ENCODE results near the gene ANKFN1.

The ANKFN1 gene

DNA sequence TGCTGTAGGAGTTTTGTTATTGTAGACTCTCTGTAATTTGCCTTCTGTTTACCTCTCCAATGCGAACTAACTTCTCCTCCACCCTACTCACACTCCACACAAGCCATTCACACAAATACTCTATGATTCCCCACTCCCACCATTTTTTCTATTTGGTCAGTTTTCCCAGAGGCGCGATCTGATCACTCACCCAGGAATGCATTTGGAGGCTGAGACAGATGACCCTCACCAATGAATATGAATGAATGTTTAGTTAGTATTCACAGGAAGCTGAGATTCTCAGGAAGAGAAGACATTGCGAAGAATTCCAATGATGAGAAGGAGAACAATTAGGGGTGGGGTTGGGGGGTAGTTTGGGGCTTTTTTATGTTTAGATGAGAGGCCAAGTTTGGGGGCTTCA is 10.5 kb upstream of the ANKFN1 start:
- no peak for DNase-seq (ENCODE audit: low spot score)

- DNase-seq (ENCODE audit: low spot score), result no peak
Observed at GRCh38 chr17:56144223-56144622, 9.1 kb upstream of the ANKFN1 start.

GRCh38 chr17:56146534-56146933 is 6.7 kb upstream of the ANKFN1 start:
- no peak for DNase-seq (ENCODE audit: low spot score)

DNA sequence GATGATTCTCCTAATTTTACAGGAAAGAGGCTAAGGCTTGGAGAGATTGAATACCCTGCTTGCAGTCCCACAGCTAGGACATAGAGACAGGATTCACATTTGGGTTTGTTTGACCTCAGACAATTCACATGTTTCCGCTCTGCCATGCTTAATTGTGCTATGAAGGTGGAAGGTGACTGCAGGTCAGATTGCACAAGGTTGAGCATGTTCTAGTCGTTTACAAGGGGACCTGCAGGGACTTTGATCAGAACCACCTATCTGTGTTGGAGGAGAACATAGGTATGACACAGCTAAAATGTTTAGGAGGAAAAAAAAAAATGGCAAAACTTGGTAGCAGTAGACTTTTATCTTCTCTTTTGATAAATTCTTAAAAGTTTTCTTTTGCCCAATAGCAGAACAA is 4.9 kb upstream of the ANKFN1 start:
- DNase-seq (ENCODE audit: low spot score), result no peak

DNA sequence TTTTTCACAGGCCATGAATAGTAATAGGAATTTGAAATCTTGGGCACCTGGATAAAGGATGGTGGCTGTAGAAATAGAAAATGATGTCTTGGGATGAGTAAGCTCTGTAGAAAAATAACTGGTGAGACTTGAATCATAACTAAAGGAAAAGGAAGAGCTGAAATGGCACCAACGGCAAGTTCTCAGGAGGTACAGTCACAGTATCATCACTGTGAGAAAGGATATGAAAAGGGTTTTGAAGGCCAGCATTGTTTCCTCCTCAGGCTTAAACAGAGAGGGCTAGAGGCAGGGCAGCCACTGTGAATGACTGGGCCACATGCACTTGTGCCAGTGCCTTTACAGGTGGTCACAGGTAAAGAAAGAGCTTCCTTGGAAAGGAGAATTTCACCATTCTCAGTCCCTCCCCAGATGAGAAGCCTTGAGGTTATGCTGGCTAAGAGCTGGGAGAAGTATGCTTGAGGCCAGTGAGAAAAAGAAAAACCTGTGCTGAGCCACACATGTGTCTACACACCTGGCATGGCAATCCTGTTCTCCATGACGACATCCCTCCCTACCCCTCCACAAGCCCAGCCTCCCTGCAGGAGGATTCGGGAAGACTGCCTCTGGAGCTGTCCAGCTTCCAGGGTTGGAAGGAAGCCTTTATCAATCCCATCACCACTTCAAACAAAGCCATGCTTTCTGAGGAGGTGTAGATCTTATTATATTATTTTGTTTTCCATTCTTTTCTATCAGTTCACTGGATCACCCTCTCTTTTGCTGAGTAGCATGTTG is 3.8 kb upstream of the ANKFN1 start:
- no peak for DNase-seq (ENCODE audit: low spot score)

DNA sequence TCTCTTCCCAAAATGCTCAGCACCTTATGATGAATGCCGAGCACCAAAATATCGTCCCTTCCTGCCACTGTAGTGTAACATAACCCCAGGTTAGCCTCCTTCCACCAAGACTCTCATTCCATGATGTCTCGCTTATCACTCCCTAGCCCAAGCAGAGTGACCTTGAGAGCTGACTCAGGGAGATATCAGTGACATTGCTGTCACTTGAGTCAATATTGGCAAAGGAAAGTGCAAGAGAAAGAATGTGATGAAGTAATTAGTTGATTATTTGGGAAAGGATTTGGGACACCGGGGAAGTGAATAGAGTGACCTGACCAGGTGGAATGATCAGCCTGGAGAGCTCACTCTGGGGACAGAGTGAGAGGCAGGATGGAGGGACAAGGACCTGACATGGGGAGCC is 2.6 kb upstream of the ANKFN1 start:
- no peak for DNase-seq (ENCODE audit: low spot score)

DNA sequence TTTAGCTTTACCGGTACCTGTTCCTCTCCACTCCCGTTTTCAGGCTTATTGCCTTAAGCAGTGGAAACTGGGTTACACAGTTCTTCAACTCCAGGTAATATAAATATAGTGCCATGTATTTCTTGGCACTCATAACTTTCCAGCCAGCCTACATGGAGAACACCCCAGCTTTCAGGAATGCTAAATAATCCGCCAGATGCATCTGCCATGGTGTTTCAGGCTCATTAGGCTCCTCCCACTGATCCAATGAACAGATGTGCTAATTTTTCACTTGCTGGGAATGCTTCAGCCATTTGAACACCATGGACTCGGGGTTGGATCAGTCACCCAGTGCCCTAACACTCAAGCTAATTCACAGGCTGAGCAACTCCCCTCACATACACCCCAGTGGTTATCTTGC is 4.6 kb downstream of the ANKFN1 start:
- DNase-seq (ENCODE audit: low spot score), result no peak

DNA sequence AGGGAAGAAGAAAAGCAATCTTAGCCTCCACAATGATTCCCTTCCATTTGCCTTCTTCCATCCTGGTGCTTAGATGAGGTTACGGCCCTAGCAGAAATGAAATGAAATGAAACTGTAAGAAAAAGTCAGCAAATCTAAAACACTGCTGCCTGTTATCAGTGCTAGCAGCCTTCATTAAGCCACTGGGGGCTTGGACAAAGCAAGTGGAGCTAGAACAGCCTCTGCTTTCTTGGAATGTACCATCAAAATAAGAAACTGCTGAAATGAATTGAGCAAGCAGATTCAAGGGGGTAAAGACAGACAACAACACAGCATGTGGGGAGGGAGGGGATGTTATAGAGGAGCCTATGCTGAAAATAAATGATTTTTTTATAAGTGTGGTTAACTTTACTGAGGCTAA is 5.1 kb downstream of the ANKFN1 start:
- DNase-seq (ENCODE audit: low spot score), result no peak

DNA sequence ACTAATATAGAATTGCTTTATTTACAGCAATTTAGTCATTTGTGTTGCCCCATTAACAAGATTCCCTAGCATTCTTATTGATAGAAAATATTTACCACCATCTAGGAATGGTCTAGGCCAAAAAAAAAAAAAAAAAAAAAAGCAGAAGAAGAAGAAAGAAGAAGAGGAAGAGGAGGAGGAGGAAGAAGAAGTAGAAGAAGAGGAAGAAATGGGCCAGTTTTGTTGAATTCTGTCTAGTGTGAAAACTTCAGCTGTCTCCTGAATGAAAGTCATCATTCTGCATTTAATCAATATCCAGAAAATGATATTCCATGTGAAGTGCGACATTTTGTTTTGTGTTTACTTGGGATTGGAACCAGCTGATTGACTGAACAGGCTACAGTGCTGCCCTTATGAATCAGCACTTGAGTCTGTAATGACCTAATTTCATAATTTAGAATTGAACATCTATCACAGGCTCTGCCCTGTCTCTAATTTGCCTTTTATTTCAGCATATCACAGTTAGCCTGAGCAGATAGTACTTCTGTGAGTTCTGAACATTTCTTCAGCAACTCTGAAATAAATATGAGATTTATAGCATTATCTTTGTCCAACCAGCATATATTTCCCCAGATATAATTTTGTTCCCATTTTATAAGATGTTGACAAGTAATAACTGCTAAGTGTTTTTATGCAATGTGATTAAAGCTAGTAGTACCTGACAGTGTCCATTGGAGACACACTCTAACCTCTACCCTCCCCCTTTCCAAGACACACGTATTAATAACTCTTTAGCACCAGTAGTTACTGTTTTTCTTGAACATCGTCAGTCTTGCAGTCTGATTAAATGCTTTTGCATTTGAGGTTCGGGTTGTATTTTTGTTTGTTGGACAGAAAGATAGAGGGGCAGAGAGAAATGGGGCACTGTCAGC is 5.9 kb downstream of the ANKFN1 start:
- no peak for DNase-seq (ENCODE audit: low spot score)

DNA sequence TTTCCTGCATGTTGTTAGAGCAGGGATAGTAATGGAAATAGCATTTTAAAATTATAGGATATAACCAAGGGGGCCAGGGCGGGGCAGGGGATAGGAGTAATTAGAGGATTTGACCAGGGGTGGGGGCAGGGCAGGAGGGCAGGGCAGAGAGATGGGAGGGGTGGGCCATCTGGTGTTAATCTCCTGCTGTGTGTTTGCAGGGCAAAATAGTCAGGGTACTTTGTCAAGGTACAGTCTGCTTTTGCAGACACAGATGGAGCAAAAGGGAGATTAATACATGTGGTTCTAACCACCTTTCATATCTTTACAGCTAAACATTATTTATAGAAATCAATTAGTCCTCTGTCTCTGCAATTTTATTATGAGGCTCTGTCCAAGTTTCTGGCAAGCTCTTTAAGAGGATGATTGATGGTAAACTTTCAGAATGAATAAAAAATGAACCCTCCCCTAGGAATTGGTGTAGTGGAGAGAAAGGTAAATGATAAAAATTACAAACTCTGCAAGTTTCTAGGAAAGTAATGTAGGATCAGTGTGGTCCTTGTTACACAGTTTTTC is 6.6 kb downstream of the ANKFN1 start:
- DNase-seq (ENCODE audit: low spot score), result no peak

DNA sequence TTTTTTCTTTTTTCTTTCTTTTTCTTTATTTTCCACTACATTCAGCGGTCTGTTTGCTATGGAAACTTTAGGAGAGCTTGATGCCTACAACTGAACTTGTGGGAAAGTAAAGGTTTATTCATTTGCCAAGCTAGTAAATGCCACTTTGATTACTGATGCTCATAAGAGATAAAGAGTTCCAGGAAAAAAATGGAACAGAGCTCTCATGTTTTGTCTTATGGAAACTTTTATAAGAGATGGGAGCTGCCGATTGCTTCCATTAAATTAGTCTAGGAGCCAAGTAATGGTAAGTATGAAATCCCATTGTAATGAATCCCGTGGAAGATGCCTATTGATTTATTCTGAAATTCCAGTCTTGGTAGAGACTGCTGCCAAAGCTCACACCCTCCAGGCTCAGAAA is 7.1 kb downstream of the ANKFN1 start:
- DNase-seq (ENCODE audit: low spot score), result no peak

DNA sequence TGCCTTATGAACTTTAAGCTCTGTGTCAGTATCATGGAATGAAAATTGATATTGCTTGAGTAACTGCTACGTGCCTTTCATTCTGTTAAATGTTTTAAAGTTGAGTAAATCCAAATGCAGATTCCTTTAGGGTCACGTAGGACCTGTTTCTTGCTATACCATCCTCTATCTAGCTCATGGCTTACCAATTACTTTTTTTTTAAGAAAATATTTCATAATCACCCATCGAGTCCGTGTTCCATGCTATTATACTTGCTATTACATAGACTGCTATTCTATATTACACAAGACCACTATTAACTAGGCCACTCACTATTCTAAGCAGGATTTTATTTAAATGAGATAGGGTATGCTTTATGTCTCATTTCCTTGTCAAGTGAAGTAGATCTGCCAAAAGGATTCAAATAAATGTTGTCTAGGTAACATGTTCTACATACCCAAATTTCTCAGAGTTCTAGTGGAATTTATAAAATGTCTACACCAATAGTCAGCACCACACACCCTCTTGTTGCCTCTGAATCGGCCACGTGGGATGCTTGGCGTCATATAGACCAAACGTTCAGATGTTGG is 11.9 kb downstream of the ANKFN1 start:
- DNase-seq (ENCODE audit: low spot score), result no peak

GRCh38 chr17:56167491-56167890 is 14.2 kb downstream of the ANKFN1 start:
- no peak for DNase-seq (ENCODE audit: low spot score)

DNA sequence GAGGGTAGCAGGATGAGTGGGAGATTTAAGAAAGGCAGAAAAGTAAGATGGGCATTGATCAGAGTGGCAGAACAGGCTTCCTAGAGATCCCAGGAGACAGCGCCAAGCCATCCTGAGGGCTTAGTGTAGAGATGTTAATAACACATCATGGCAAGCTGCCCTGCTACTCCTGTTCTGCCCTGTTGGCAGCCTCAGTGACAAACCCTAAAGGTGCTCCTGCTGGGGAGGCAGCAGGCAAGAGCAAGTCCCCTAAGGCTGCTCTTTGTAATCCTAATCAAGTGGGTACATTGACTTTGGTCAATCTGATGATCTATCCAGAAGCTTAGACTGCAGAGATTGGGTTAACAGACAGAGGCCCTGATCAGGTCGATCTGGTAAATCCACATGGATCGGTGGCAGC is 16.3 kb downstream of the ANKFN1 start:
- no peak for DNase-seq (ENCODE audit: low spot score)

- no peak for DNase-seq (ENCODE audit: low spot score)
Observed at GRCh38 chr17:56171186-56171959, 18.1 kb downstream of the ANKFN1 start.

DNA sequence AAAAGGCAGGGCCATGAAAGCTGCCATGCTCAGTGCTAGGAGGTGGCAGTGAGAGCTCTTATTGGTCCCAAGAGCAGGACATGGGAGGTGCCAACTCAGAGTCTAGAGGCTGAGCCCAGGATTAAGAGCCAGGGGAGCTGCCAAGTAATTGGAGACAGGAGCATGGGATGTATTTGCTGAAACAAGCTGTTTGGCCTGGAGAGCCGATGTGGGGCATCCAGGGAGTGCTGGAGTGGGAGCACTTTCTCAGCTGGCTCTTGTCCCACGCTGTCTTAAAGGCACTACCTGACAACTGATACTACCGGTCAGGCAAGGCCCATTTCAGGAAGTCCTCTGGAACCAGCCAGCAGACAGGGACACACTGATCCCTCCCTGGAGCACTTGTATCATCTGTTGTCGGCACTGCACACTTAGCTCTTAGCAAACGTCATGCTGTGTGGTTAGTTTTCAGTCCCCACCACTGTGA is 19.3 kb downstream of the ANKFN1 start:
- no peak for DNase-seq (ENCODE audit: low spot score)

DNA sequence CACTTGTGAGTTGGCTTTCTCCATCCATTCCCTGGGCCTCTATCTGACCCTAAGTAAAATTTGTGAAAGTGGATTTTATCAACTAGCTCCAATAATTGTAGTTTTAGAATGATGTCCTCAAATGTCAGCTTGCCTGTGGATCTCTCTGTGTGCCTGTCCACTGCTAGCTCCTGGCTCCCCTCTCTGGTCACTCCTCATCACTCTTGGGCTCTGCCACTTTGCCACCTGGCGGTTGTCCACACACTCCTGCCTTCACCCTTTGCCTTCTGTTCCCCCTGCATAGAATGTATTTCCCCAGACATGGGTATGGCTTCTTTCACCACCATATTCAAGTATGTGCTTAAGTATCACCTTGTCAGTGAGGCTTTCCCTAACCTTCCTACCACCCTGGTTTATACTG is 19.8 kb downstream of the ANKFN1 start:
- DNase-seq (ENCODE audit: low spot score), result no peak

DNA sequence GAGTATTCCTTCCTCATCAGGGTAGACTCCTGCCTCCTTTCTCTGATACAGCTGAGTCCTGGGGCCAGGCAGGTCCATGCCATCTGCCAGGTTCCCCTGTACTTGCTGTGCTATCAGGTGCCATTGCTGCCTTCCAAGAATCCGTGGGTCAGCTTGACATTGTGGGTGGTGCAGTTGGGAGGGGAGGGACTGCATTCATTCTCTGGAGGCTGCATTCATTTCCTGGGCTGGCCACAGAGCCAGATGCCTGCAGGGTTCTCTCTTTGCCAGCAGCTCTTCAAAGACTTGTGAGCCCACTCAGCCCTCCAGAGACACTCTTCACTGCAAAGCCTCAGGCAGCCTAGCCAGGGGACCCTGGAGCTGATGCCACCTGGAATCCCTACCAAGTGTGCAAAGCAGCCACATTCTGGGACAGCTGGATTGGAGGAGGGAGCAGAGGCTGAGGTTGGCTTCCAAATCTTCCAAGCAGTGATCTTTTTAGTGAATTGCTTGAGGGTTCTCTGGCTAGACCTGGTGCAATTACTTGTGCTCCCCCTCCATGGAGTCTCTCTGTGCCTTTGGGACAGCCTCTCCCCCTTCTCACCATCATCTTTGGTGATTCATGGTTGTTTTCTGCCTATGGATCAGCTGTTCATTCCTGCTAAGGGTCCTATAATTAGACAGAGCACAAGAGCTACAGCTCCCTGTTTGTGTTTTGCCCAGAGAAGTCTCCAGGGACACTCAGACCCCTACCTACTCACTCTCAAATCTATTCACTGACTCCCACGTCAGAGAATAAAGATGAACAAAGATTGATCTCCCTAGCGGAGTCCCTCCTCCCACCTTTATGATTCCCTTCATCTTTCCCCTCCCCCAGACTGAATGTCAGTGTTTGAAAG is 20.9 kb downstream of the ANKFN1 start:
- no peak for DNase-seq (ENCODE audit: low spot score)

DNA sequence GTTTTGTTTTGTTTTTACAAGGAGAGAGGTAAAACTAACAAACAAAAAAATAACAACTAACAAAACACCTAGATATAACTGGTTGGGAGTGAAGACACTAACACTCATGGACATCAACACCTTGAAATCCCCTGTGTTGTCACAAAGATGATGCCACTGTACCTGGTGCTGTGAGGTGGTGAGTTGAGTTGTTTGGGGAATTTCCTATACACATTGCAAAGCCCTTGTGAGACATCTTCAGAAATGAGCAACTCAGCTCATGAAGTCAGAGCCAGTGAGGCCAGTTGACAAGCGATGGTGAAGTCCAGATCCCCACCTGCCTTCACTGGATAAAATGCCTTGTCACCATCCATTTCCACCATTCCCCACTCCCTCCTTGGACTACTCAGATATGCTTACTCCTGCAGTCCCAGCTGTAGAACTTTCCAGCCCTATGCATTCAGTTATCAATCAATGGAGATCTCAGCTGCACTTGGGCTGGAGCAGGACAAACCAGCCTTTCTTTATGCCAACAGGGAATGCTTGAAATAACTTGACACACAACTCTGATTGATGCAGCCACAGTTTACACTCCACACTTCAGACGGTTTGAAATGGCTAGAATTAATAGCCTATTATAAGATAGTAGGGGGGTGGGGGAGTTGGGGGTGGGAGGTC is 22.2 kb downstream of the ANKFN1 start:
- DNase-seq (ENCODE audit: low spot score), result no peak

DNA sequence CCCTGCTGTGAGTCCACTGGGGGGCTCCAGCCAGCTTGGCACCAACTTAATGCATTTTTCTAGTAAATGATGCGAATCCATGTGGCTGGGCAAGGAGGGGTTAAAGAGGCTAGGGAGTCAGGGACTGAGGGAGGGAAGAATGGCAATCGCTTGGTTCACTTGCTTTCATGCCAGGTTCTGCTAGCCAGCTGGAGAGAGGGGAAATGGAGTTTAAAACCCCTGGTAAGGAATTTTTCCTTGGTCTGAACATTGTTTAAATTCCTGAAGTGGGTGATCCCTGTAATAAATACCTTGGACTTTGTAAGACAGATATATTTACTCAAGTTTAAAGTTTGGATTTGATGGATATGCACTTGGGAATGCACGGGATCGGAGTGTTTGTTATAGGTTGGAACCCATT is 22.8 kb downstream of the ANKFN1 start:
- no peak for DNase-seq (ENCODE audit: low spot score)
